Measurements from ENCODE around the gene NRXN3.

GRCh38 chr14:78982551-78982950 lies 812.4 kb downstream of the NRXN3 start:
- TF ChIP-seq CTCF (IDR thresholded peaks at IDR 0.05) = no peak
- TF ChIP-seq EZH2phosphoT487 (IDR thresholded peaks at IDR 0.05) = no peak
